ENCODE data around the gene PTPRD.

PTPRD gene

GRCh38 chr9:10054456-10054855 is 558.3 kb downstream of the PTPRD start:
- no peak for DNase-seq (ENCODE audit: low read depth)

DNA sequence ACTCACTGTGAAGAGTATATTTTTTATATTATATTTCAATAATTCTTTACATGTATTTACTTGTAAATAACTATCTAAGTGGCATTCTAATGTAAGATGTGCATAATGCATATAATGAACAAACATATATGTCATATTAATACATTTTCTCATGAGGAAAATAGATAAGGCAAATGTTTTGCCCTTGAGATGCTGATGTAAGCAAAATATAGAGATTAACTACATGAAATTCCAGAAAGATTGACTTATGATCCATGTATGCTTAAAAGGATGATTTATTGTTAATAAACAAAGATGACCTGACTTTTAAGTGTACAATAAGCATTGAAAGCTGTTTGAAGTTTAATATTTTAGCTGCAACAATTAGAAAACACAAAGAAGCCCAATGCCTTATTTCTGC is 559.9 kb downstream of the PTPRD start:
- no peak for DNase-seq (ENCODE audit: low read depth)

DNA sequence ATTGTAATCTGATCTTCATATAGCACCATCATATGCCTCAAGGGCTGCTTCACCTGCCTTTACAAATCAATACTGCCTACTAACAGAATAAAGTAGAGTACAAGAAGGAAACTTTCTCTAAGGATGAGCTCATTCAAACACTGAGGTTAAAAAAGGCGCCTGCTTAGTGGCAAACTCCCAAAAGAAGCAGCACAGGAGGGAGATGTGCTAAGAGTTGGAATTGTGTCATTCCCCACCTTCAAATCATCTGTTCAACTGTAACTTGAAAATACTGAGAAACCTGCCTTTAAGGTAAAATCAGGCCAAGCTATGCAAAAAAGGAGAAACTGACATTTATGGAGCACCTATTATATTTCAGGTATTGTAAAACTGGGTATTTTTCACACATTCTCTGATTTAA is 560.6 kb downstream of the PTPRD start:
- no peak for DNase-seq (ENCODE audit: low read depth)

DNA sequence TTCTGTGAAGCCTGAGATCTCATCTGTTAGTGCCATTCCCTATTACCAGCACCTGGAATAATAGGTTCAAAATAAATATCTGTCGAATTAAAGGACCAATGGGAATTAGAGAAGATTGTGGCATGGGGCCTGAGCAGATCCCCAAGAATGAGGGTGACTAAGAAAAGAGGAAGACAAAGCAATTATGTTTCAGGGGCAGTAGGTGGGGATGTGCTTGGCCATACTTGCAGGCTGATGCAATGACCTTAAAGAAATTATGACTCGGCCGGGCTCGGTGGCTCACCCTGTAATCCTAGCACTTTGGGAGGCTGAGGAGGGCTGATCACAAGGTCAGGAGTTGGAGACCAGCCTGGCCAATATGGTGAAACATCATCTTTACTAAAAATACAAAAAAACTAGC is 562.8 kb downstream of the PTPRD start:
- no peak for DNase-seq (ENCODE audit: low read depth)

- DNase-seq (ENCODE audit: low read depth), result no peak
These were observed 563.8 kb downstream of the PTPRD start for GRCh38 chr9:10048994-10049393.

DNA sequence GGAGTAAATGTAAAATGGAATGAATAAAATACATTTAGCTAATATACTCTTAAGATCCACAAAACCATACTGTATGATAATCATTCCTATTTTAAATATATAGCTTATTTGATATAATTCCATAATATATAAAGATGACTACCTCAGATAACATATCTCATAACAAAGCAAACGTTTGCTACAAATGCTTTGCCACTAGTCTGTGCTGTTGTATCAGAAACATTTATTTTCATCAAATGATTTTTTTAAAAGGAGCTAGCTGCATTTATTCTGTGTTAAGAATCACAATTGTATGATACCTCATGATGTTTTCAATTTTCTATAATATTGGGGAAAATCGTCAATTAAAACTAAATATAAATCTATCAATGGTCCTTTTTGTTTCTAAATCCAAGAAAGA is 567.2 kb downstream of the PTPRD start:
- no peak for DNase-seq (ENCODE audit: low read depth)

- no peak for DNase-seq (ENCODE audit: low read depth)
These were observed 571.0 kb downstream of the PTPRD start for GRCh38 chr9:10041726-10042229.

- DNase-seq (ENCODE audit: low read depth), result no peak
These were observed 576.7 kb downstream of the PTPRD start for GRCh38 chr9:10036095-10036494.

- DNase-seq (ENCODE audit: low read depth), result no peak
These were observed 580.6 kb downstream of the PTPRD start for GRCh38 chr9:10032166-10032565.

- DNase-seq (ENCODE audit: low read depth), result no peak
These were observed 586.3 kb downstream of the PTPRD start for GRCh38 chr9:10026443-10026984.

- no peak for DNase-seq (ENCODE audit: low read depth)
These were observed 597.0 kb downstream of the PTPRD start for GRCh38 chr9:10015755-10016154.

DNA sequence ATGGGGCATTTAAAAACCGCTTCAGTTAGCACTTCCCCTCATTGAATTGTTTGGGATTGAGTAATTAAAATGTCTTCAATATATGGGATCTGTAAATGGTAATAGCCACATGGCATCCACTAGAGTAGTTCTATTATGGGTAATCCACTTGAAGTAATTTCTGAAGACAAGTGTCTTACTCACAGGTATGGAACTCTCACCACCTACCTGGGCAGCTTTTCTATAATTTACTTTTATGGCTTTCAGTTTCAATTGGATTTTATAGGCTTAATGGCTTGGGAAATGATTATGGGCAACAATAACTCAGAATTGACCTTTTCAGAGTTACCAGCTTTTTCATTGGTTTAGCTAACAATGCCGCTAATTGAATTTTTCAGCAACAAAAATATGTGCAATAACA is 597.9 kb downstream of the PTPRD start:
- no peak for DNase-seq (ENCODE audit: low read depth)

- DNase-seq (ENCODE audit: low read depth), result no peak
These were observed 603.4 kb downstream of the PTPRD start for GRCh38 chr9:10009401-10009800.

- DNase-seq (ENCODE audit: low read depth), result no peak
These were observed 604.6 kb downstream of the PTPRD start for GRCh38 chr9:10008101-10008799.

GRCh38 chr9:10007356-10007755 is 605.4 kb downstream of the PTPRD start:
- no peak for DNase-seq (ENCODE audit: low read depth)

DNA sequence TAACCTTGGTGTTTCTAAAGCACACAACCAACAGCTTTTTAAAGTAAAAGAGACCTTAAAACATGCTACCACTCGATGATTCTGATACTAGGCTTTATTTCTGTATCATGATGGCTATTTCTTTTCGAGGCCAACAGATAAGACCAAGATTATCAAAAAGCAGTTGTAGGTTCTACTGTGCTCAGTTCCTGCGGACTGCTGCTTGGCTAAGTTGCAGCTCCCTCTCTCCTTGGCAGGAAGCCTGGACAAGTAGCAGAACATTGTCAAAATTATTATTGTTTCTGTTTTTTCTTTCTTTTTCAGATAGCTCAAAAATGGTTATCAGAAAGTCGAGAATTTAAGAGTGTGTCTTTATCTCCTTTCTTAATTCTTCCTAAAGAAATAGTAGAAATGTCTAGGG is 607.6 kb downstream of the PTPRD start:
- no peak for DNase-seq (ENCODE audit: low read depth)

DNA sequence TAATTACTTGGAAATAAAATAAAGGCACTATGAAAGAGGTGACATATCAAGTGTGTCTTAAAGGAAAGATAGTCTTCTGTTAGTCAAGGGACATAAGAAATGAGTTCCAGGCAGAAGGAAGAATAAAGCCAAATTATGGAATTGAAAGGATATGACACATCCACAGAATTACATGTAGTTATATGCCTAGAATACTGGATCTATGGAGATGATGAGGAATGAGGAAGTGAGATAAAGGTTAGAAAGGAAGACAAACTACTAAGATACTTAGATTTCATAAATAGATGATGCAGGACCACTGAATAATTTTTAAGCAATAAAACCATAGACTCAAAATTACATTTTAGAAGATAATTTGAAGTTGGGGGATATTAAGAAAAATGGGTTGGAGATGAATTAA is 609.8 kb downstream of the PTPRD start:
- DNase-seq (ENCODE audit: low read depth), result no peak

DNA sequence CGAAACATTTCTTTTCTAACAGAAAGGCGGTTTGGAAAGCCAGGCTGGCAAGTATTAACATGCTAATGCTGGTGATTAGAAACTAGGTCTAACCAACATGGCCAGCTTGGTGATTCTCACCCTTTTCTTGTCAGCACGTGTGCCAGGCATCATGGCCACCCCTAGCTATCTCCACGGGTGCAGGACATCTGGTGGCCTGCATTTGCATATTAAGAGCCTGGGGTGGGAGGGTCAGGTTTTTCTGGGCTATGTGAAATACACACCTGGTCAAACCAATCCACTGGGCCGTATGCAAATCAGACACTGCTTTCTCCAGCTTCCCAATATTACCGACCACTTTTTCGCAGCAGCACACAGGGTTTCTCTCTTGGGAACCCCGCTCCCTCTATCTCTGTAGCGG is 612.1 kb downstream of the PTPRD start:
- no peak for DNase-seq (ENCODE audit: low read depth)

GRCh38 chr9:9998491-9999287 is 614.1 kb downstream of the PTPRD start:
- DNase-seq (ENCODE audit: low read depth), result no peak

- no peak for DNase-seq (ENCODE audit: low read depth)
These were observed 615.2 kb downstream of the PTPRD start for GRCh38 chr9:9997585-9997984.

DNA sequence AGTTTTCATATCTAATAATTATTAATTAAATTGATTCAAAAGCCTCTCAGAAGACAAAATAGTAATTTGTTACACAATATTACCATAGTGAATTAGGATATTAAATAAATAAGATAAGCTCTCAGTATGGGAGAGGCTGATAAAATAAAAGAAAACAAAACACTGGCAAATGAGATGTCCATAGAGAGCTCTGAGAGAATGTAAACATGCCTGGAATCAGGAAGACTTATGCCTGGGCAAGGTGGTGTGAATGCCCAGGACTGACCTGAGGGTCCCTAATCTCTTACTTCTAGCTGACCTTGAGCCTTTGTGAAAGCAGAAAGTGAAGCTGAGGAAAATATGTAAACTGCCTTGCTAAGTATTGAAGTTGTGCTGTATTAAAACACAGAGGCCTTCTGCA is 616.5 kb downstream of the PTPRD start:
- no peak for DNase-seq (ENCODE audit: low read depth)

- DNase-seq (ENCODE audit: low read depth), result no peak
These were observed 619.9 kb downstream of the PTPRD start for GRCh38 chr9:9992936-9993335.

DNA sequence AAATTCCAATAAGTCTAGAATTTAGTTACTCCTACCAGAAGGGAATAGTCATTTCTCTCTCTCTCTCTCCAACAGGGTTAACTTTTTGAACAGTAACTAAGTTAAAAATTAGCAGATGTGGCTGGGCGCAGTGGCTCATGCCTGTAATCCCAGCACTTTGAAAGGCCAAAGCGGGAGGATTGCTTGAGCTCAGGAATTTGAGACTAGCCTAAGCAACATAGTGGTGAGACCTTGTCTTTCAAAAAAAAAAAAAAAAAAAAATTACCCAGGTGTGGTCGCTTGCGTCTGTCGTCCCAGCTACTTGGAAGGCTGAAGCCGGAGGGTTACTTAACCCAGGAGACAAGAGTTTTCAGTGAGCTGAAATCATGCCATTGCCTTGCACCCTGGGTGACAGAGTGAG is 639.7 kb downstream of the PTPRD start:
- DNase-seq (ENCODE audit: low read depth), result no peak
